ENCODE data around the gene FAM53B.

Gene FAM53B

DNA sequence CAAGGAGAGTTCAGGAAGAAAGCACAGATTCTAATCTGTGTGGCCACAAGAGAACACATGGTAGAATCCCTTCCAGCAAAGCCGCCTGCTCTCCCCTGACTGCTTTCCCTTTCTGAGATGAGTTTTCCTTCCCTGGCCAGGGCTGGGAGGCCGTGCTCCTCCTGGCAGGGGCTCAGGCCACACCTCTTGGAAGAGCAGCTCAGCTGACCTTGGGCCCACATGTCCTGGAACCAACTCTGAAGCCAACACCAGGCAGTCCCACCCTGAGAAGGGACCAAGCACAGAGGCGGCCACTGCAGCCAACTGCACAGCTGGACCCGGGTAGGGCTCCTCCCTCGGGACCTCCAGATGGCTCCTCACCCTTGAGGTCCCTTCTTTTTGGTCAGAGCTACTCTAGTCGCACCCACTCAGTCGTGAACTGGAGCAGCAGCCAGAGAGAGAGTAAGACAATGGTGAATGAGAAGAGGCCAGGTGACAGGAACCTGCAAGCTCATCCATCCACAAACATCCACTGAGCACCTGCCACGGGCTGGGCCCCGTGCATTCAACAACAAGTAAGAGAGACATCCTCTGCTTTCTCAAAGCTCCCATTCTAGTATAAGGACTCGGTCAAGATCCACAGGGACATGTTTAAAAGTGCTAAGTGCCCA, 40.3 kb downstream of the FAM53B start:
- H3K4me3 Mint-ChIP-seq, result peak overlapping the region in 1 of 3 experiments; percentile 12
- TF ChIP-seq, protein P1, sequence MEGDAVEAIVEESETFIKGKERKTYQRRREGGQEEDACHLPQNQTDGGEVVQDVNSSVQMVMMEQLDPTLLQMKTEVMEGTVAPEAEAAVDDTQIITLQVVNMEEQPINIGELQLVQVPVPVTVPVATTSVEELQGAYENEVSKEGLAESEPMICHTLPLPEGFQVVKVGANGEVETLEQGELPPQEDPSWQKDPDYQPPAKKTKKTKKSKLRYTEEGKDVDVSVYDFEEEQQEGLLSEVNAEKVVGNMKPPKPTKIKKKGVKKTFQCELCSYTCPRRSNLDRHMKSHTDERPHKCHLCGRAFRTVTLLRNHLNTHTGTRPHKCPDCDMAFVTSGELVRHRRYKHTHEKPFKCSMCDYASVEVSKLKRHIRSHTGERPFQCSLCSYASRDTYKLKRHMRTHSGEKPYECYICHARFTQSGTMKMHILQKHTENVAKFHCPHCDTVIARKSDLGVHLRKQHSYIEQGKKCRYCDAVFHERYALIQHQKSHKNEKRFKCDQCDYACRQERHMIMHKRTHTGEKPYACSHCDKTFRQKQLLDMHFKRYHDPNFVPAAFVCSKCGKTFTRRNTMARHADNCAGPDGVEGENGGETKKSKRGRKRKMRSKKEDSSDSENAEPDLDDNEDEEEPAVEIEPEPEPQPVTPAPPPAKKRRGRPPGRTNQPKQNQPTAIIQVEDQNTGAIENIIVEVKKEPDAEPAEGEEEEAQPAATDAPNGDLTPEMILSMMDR (IDR thresholded peaks at IDR 0.05; ENCODE audit: unreplicated experiment in 3 of 3), result no peak
- no peaks in the 10 kb centered on the region for H3K9me3 Mint-ChIP-seq
- no peaks in the 10 kb centered on the region for H3K27me3 Mint-ChIP-seq (ENCODE audit: low read depth)
- H3K4me1 Mint-ChIP-seq, result peaks cover 93% of the 10 kb centered on the region
- peak overlapping the region; percentile 96 to 98 (median 98) for H3K27ac Mint-ChIP-seq
- H3K36me3 Mint-ChIP-seq (ENCODE audit: low read depth), result peaks cover 32% of the 10 kb centered on the region

DNA sequence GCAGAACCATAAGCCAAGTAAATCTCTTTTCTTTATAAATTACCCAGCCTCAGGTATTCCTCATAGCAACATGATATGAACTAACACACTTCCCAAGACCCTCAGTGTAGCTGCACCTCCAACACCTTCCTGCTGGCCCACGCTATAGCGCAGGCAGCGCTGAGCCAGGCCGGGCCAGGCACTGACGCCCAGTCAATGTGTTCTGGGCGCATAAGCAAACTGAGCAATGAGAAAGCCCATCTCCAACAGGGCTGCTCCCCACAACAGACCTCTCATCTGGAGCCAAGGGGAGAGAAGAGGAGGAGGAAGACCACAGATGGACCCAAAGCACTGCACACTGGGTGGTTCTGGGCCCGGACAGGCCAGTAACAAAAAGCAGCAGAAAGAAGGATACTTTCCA, 40.8 kb downstream of the FAM53B start:
- H3K4me3 Mint-ChIP-seq, result peak overlapping the region in 1 of 3 experiments; percentile 12
- TF ChIP-seq, protein P1 (IDR thresholded peaks at IDR 0.05; ENCODE audit: unreplicated experiment in 3 of 3), result no peak
- no peaks in the 10 kb centered on the region for H3K27me3 Mint-ChIP-seq (ENCODE audit: low read depth)
- H3K36me3 Mint-ChIP-seq (ENCODE audit: low read depth), result peaks cover 37% of the 10 kb centered on the region
- peaks cover 93% of the 10 kb centered on the region for H3K4me1 Mint-ChIP-seq
- no peaks in the 10 kb centered on the region for H3K9me3 Mint-ChIP-seq
- H3K27ac Mint-ChIP-seq, result peak overlapping the region; percentile 96 to 98 (median 98)

DNA sequence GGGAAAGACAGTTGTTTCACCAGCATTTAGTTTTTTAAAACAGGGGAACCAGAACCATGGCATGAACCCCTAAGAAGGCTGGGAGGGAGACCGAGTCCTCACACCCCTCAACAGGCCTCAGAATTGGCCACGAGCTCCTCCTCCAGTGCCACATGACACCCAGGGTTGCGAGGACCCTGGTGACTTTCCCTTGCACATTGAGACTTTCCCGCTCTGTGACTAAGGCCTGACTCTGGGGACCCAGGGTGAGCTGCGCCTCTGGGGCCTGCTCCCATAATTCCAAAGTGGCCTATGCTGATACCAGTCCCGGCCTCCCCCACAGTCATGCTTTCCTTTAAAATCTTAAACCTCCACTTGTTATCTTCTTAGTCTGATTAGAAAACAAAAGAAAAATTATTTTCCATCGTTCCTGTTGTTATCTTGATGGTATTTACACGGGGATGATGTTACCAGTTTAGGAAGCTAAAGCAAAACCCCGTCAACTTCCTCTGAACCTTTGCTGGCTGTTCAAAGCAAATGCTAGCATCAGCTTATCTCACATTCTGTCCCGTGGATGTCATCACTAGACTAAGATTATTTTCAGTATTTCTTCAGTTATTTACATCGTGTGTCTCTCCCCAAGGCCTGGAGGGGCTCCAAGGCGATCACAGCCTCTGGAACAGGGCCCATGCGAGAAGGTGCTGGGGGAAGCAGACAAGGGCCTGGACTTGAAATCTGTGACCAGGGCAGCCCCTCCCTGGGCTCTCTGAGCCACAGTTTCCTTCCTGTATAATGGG, 42.1 kb downstream of the FAM53B start:
- Mint-ChIP-seq H3K36me3 (ENCODE audit: low read depth) (peaks cover 37% of the 10 kb centered on the region), H3K4me3 (peak overlapping the region in 2 of 3 experiments; percentile 16 to 25), H3K27ac (peak overlapping the region; percentile 96 to 98 (median 98)), H3K9me3 (no peaks in the 10 kb centered on the region), H3K27me3 (ENCODE audit: low read depth) (no peaks in the 10 kb centered on the region), H3K4me1 (peaks cover 91% of the 10 kb centered on the region)
- TF ChIP-seq, protein P1 (IDR thresholded peaks at IDR 0.05; ENCODE audit: unreplicated experiment in 3 of 3), result no peak

DNA sequence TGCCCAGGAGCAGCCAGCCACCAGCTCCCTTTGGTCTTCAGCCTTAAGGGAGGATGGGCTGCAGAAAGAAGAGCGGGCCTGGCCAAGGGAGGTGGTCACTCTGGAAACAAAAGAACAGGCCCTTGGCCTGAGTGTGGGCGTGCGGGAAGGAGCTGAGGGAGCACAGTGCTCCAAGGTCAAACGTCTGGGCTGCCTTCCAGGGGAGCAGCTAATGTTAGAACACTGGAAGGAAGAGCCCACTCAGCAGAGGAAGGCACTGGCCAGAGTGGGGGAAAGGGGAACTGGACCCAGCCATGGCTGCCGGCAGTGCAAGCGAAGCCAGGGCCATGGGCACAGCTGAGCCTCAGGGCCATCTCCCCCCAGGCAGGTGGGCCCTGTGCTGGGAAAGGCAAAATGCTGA, 42.7 kb downstream of the FAM53B start:
- Mint-ChIP-seq H3K4me1 (peaks cover 88% of the 10 kb centered on the region), H3K27me3 (ENCODE audit: low read depth) (no peaks in the 10 kb centered on the region), H3K4me3 (peak overlapping the region in 2 of 3 experiments; percentile 42 to 47), H3K9me3 (no peaks in the 10 kb centered on the region), H3K27ac (peak overlapping the region; percentile 96 to 98 (median 98)), H3K36me3 (ENCODE audit: low read depth) (peaks cover 36% of the 10 kb centered on the region)
- TF ChIP-seq, protein P1 (IDR thresholded peaks at IDR 0.05; ENCODE audit: unreplicated experiment in 3 of 3), result no peak

DNA sequence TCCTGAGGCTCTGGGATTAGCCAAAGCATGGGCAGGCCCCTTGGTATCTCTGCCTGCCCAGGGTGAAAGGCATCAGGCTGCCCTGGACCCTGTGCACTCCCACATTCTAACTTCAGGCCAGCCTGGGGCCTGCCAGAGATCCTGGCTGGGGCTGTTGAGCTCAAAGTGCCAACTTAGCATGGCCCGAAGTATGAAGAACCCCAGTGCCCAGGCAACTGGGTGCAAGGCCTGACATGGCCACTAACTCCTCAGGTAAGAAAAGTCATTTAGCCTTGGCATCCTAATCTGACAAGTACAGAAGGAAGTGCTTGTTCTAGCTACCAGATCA, 43.2 kb downstream of the FAM53B start:
- Mint-ChIP-seq H3K27me3 (ENCODE audit: low read depth) (no peaks in the 10 kb centered on the region), H3K4me3 (peak overlapping the region in 1 of 3 experiments; percentile 42), H3K27ac (peak overlapping the region; percentile 96 to 98 (median 98)), H3K4me1 (peaks cover 88% of the 10 kb centered on the region), H3K36me3 (ENCODE audit: low read depth) (peaks cover 37% of the 10 kb centered on the region), H3K9me3 (no peaks in the 10 kb centered on the region)
- TF ChIP-seq, protein P1 (IDR thresholded peaks at IDR 0.05; ENCODE audit: unreplicated experiment in 3 of 3), result no peak
